Small intestine (tissue), 7 donors: ENCODE data around the gene ZNF407. TPM values are rescaled to one million over a fixed set of nuclear protein-coding genes. Genes with fewer than 3 reads are reported as not detected.

Experiments used
- DNase-seq, 2 donors: peaks; one replicate each; pipeline versions ENCODE4 v3.0.0 to v3.0.0-alpha.2; 2013
- FAIRE-seq: peaks from 2 replicates; lab custom pipeline; 2012; peaks lifted over from hg19 to GRCh38; lab: Jason Lieb, UNC
- H3K27ac ChIP-seq, 3 donors: one replicate each; pipeline ENCODE4 v1.5.1; 2013; ENCODE audit warnings: low read length in 2 of 3, mild to moderate bottlenecking in 2 of 3, control low read depth in 1 of 3, inconsistent platforms in 1 of 3, low read depth in 1 of 3, moderate library complexity in 1 of 3
- H3K27me3 ChIP-seq, 3 donors: one replicate each; pipeline ENCODE4 v1.6.1; 2013; ENCODE audit warnings: low read length in 3 of 3, inconsistent platforms in 1 of 3; ENCODE audit not compliant: control insufficient read depth in 3 of 3, insufficient read depth in 3 of 3
- H3K36me3 ChIP-seq, 3 donors: one replicate each; pipeline ENCODE4 v1.6.1; 2013; ENCODE audit warnings: low read length in 3 of 3, inconsistent platforms in 1 of 3, low read depth in 1 of 3, mild to moderate bottlenecking in 1 of 3, moderate library complexity in 1 of 3; ENCODE audit not compliant: control insufficient read depth in 3 of 3, insufficient read depth in 2 of 3
- H3K4me1 ChIP-seq, 3 donors: one replicate each; pipeline ENCODE4 v1.6.1; 2013; ENCODE audit warnings: low read length in 2 of 3, inconsistent platforms in 1 of 3, low read depth in 1 of 3, mild to moderate bottlenecking in 1 of 3, moderate library complexity in 1 of 3; ENCODE audit not compliant: control insufficient read depth in 3 of 3, insufficient read depth in 2 of 3
- H3K4me3 ChIP-seq, 3 donors: one replicate each; pipeline ENCODE4 v1.5.1; 2013; ENCODE audit warnings: low read length in 3 of 3, control low read depth in 1 of 3, inconsistent platforms in 1 of 3, low read depth in 1 of 3, mild to moderate bottlenecking in 1 of 3, moderate library complexity in 1 of 3
- H3K9me3 ChIP-seq, 2 donors: one replicate each; pipeline ENCODE4 v1.6.1; 2013; ENCODE audit warnings: low read depth in 1 of 2, low read length in 1 of 2; ENCODE audit not compliant: control insufficient read depth in 2 of 2, insufficient read depth in 1 of 2
- WGBS, 3 donors: extraction: QIAGEN DNeasy Blood & Tissue Kit; methylation state at CpG; one replicate each; pipeline ENCODE4 v1.1.7; 2013; 5-methylcytosine and 5-hydroxymethylcytosine counted together
- polyA plus RNA-seq, 4 donors: library from polyadenylated mRNA; stranded (reverse) in 3 of 4; unstranded in 1 of 4; fragments of 200-250 nt in 3 of 4; fragments of 120-200 nt in 1 of 4; gene quantifications; one replicate each; pipeline versions ENCODE4 v1.2.1 to v1.2.3, GENCODE V29; 2013
- donor health status: healthy with polysubstance abuse.
- donor health status: control.
- donor health status: control.
- donor health status: Bipolar disorder and iron deficiency.
- donor health status: healthy.

The ZNF407 gene
- polyA plus RNA-seq, 4 donors, result 2.7 to 6.3 (median 4.0) TPM

GRCh38 chr18:74623047-74623816 lies 25.6 kb downstream of the ZNF407 start:
- Histone ChIP-seq H3K36me3 (no peaks in the 10 kb centered on the region), H3K27me3 (no peaks in the 10 kb centered on the region), H3K27ac (no peak overlapping the region), H3K9me3 (no peaks in the 10 kb centered on the region), H3K4me3 (no peak overlapping the region), H3K4me1 (no peaks in the 10 kb centered on the region)
- DNase-seq (peak in 1 of 2 donors; percentile 7), FAIRE-seq (no peak)
- WGBS, 3 donors, result 59 to 76% (median 63%) methylated on average over 24 of the region's 24 CpGs

- 87 to 95% (median 92%) methylated on average over 8 of the region's 8 CpGs for WGBS, 3 donors
- Histone ChIP-seq H3K27me3 (no peaks in the 10 kb centered on the region), H3K27ac (no peak overlapping the region), H3K4me3 (no peak overlapping the region), H3K4me1 (no peaks in the 10 kb centered on the region), H3K9me3 (no peaks in the 10 kb centered on the region), H3K36me3 (no peaks in the 10 kb centered on the region)
- no peak for DNase-seq
- FAIRE-seq, result no peak
Observed at GRCh38 chr18:74624466-74624865, 26.8 kb downstream of the ZNF407 start.

- H3K9me3 ChIP-seq, result no peaks in the 10 kb centered on the region
- H3K27ac ChIP-seq, result no peak overlapping the region
- H3K4me3 ChIP-seq, result no peak overlapping the region
- H3K27me3 ChIP-seq, result no peaks in the 10 kb centered on the region
- no peak for DNase-seq
- no peaks in the 10 kb centered on the region for H3K4me1 ChIP-seq
- FAIRE-seq, result no peak
- no peaks in the 10 kb centered on the region for H3K36me3 ChIP-seq
- 85 to 96% (median 95%) methylated on average over 5 of the region's 5 CpGs for WGBS, 3 donors
Observed at GRCh38 chr18:74625157-74625556, 27.5 kb downstream of the ZNF407 start.

DNA sequence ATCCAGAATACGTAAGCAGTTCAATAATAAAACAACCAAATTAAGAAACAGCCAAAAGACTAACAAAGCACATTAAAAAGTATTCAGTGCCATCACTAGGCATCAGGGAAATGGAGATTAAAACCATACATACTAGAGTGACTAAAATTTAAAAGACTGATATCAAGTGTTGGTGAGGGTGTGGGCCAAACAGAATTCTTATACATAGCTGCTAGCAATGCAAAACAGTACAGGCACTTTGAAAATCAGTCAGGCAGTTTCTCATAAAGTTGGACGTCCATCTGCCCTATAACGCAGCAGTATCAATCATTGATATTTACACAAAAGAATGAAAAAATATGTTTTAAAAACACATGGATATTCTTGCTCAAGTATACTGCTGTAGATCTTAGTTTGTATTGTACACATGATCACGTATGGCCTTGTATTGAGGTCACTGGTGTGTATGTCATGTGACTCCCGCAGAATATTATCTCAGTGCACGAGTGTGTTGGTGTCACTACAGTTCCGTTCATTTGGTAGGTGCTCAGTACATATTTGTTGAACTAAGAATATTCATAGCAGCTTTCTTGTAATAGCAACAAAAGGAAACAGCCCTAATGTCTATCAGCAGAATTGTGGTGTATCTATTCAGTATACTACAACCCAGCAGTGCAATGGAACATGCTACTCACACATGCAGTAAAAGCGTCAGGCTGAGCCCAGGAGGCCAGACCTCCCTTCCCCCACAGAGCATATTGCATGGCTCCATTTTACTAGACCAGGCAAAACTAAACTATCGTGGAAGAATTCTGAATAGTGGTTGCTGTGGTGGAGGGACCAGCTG lies 28.6 kb downstream of the ZNF407 start:
- Histone ChIP-seq H3K27me3 (no peaks in the 10 kb centered on the region), H3K4me3 (no peak overlapping the region), H3K9me3 (no peaks in the 10 kb centered on the region), H3K36me3 (peaks cover 0 to 2% (median 2%) of the 10 kb centered on the region in 3 donors), H3K4me1 (no peaks in the 10 kb centered on the region), H3K27ac (no peak overlapping the region)
- WGBS, 3 donors, result 82 to 86% (median 84%) methylated on average over 9 of the region's 9 CpGs
- DNase-seq (no peak), FAIRE-seq (no peak)

- Histone ChIP-seq H3K36me3 (peaks cover 2 to 7% (median 4%) of the 10 kb centered on the region in 3 donors), H3K4me1 (no peaks in the 10 kb centered on the region), H3K9me3 (no peaks in the 10 kb centered on the region), H3K4me3 (no peak overlapping the region), H3K27me3 (no peaks in the 10 kb centered on the region), H3K27ac (no peak overlapping the region)
- DNase-seq (no peak), FAIRE-seq (no peak)
- WGBS, 3 donors, result 88 to 94% (median 94%) methylated on average over 6 of the region's 6 CpGs
Observed at GRCh38 chr18:74630804-74631203, 33.1 kb downstream of the ZNF407 start.

DNA sequence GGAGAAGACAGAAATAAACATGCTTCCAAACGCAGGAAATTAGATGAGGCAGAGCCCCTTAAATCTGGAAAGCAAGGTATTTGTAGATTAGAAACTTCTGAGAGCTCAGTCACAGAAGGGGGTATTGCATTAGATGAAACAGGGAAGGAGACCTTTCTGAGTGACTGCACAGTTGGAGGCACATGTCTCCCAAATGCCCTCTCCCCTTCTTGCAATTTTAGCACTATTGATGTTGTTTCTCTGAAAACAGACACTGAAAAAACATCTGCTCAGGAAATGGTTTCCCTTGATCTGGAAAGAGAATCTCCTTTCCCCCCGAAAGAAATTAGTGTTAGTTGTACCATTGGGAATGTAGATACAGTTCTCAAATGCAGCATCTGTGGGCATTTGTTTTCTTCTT lies 33.5 kb downstream of the ZNF407 start:
- Histone ChIP-seq H3K27me3 (no peaks in the 10 kb centered on the region), H3K4me3 (no peak overlapping the region), H3K27ac (no peak overlapping the region), H3K36me3 (peaks cover 2 to 7% (median 4%) of the 10 kb centered on the region in 3 donors), H3K9me3 (no peaks in the 10 kb centered on the region), H3K4me1 (no peaks in the 10 kb centered on the region)
- 70 to 86% (median 75%) methylated on average over 2 of the region's 2 CpGs for WGBS, 3 donors
- FAIRE-seq, result no peak
- DNase-seq, result no peak

- Histone ChIP-seq H3K9me3 (no peaks in the 10 kb centered on the region), H3K4me1 (no peaks in the 10 kb centered on the region), H3K4me3 (no peak overlapping the region), H3K27ac (peak overlapping the region in 1 of 3 donors; percentile 59), H3K27me3 (no peaks in the 10 kb centered on the region), H3K36me3 (peaks cover 2 to 7% (median 4%) of the 10 kb centered on the region in 3 donors)
- 71 to 91% (median 81%) methylated on average over 13 of the region's 13 CpGs for WGBS, 3 donors
- no peak for FAIRE-seq
- no peak for DNase-seq
Observed at GRCh38 chr18:74631623-74632350, 34.1 kb downstream of the ZNF407 start.

GRCh38 chr18:74632351-74632679 lies 34.6 kb downstream of the ZNF407 start:
- H3K4me3 ChIP-seq, result no peak overlapping the region
- FAIRE-seq (no peak), DNase-seq (no peak)
- peak overlapping the region in 1 of 3 donors; percentile 59 for H3K27ac ChIP-seq
- WGBS, 3 donors, result 73 to 94% (median 92%) methylated on average over 6 of the region's 6 CpGs
- H3K27me3 ChIP-seq, result no peaks in the 10 kb centered on the region
- peaks cover 2 to 7% (median 4%) of the 10 kb centered on the region in 3 donors for H3K36me3 ChIP-seq
- no peaks in the 10 kb centered on the region for H3K9me3 ChIP-seq
- no peaks in the 10 kb centered on the region for H3K4me1 ChIP-seq
